IPS-NIHi7 (cell line): ENCODE data around the gene NUDT21.
A peak's percentile ranks its signal among the peaks of the same experiment; 100 is the strongest.
"Not testable (repeated sequence)": the region's sequence is repeated elsewhere in the genome, so short reads cannot be mapped to it uniquely, and the experiment has no call there.

Source experiments
- DNase-seq: peaks from one replicate; pipeline ENCODE4 v3.0.0; 2012; ENCODE audit warnings: mixed read lengths; ENCODE audit errors: extremely low spot score

The NUDT21 gene

DNA sequence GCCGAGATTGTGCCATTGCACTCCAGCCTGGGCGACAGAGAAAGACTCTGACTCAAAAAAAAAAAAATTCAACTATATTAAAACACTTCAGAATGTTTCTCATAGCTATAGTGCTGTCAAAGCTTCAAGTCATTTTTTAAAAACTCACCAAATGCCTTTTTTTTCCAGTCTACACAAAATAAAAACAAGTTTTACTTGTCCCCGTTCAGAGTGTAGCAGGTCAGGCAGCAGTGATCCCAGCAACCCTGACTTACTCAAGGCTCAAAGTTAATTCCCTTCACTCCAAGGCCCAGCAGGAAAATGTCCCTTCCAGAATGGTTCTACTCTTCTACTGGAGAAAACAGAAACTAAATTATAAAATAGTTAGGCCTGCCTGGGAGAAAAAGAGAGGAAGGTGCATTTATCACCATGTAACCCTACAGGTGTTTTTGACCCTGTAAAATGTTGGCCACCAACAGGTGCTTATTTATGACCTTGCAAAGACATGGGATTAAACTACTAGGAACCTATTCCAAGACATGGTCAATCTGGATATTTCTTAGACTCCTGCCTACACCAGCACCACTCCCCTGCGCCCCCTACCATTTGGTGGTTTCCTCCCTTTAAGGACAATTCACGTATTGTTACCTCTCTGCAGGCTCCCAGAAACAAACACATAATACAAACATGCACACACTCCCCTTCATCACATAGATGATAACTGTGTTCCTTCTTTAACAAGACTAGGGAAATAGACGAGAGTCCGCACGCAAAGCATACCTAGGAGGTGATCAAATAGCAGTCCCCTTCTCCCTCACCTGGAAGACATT is 31.2 kb downstream of the NUDT21 start:
- DNase-seq = no peak

DNA sequence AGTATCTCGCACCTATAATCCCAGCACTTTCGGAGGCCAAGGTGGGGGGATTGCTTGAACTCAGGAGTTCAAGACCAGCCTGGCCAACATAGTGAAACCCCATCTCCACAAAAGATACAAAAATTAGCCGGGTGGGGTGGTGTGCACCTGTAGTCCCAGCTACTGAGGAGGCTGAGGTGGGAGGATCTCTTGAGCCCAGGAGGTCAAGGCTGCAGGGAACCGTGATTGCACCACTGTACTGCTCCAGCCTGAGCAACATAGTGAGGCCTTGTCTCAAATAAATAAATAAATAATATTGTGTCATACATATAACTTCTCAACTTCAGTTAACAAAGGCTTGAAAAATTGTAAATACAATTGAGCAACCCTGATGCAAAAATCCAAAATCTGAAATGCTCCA is 34.0 kb downstream of the NUDT21 start:
- no peak for DNase-seq

DNA sequence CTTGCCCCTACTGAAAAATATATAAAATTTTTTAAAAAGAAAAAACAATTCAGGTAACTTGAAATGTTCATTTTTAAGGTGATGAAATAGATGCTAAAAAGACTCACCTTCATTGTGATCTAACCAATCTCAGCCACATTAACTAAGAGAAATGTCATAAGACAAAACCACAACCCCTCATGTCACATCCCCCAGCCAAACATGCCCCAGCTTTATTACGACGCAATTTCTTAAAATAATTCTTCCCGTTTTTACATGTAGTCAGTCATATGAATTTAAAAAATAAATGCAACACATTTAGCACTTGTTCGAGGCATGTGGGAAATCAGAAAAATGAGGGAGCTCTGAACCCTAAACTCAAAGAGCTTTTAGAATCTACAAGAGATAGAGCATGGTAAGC is 35.3 kb downstream of the NUDT21 start:
- no peak for DNase-seq

DNA sequence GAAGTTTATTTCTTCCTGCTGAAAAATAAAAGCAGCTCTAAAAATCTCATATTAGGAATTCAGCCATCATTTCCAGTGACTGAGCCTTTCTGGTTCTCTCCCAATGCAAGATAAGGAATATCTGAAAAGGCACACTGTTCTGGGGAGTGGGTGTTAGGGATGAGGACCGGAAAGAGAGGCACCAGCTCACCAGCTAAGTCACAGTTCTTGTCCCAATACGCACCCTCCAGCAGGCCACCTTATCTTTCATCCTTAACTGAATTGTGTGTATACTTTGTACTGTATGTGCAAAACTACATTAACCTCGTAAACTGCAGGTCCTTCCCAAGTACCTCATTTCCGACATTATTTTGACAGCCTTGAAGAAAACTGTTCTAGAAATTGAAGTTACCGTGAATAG is 36.8 kb downstream of the NUDT21 start:
- DNase-seq = no peak

DNA sequence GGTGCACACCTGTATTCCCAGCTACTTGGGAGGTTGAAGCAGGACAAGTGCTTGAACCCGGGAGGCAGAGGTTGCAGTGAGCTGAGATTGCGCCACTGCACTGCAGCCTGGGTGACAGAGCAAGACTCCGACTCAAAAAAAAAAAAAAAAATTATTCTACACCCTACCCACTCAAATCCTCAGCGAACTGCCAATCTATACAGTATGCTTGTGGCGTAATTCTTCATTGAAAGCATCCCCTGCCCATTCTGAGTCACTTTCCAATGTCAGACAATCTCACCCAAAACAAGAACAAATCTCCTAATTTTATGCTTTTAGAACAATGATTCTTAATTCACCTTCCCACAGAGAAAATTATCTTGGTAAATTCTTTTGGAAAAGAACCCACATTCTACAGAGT is 37.8 kb downstream of the NUDT21 start:
- DNase-seq = no peak

DNA sequence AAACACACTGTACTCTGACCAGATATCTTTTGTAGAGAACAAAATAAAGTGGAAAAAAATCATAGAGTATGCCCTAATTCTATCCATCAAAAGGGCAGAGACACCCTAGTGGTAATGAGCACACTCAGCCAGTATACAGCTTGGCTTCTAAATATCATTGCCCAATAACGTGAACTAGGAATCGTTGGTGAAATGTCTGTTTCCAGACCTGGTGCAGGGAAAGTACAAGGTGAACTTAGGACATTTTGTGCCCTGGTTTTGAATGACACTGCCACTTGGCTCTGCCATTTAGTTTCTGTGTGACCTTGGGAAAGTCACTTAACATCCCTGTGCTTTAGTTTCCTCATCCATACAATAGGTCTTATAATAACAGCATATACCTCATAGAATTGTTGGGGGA is 39.5 kb downstream of the NUDT21 start:
- DNase-seq = no peak

DNA sequence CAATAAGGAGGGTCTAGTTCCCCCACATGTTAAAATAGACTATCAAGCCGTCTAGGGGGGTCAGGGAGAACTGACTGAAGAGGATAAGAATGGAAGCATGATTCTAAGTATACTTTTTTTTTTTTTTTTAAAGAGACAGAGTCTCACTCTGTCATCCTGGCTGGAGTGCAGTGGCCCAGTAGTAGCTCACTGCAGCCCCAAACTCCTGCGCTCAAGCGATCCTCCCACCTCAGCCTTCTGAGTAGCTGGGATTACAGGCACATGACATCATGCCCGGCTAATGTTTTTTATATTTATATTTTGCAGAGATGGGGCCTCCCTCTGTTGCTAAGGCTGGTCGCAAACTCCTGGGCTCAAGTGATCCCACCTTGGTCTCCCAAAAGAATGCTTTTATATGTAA is 40.0 kb downstream of the NUDT21 start:
- no peak for DNase-seq

DNA sequence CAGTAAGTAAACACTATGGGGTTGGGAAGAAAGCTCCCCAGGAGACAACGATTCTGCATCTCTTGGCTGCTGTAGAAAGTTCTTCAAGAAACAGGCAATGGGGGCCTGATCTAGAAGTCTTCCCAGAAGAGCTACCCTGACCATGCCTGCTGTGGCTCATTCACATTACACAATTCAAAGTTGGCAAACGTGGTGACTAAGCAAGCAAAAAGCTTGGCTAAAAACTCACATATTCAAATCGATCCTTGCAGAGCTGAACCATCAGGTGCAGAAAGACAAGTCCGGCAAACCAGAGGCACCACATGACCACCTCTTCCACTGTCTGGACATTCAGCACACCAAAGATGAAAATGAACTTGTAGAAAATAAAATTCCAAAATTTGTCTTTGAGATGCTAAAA is 41.9 kb downstream of the NUDT21 start:
- DNase-seq = no peak

DNA sequence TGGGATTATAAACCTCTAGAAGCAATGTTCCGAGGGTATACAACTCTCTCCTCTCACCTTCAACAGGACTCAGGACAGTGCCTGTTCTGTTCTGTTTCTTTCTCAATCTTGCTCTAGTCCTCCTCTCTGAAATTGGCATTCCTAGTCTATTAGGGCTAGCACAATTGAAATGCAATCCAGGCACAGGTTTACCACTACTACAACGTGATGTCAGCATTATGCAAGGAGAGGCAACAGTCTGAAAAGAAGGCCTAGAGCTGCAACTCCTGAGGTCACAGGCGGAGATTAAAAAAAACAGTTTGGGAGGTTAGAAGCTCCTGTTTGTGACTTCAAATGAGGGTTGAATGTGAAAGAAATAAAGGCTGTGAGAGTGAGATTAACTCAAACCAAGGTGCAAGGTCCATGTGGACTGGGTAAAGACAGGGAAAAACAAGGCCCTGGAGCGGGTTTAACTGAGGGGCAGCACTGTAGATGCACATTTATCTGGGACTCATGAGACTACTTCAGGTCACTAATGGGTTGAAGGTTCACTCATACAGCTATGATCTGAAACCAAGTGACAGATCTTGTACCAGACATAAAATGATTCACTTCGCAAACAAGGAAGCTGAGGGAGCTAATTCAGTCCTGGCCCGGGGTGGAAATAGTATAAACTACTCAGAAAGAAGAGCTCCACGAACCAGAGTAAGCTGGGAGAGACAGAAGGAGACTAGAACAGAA is 42.6 kb downstream of the NUDT21 start:
- no peak for DNase-seq

DNA sequence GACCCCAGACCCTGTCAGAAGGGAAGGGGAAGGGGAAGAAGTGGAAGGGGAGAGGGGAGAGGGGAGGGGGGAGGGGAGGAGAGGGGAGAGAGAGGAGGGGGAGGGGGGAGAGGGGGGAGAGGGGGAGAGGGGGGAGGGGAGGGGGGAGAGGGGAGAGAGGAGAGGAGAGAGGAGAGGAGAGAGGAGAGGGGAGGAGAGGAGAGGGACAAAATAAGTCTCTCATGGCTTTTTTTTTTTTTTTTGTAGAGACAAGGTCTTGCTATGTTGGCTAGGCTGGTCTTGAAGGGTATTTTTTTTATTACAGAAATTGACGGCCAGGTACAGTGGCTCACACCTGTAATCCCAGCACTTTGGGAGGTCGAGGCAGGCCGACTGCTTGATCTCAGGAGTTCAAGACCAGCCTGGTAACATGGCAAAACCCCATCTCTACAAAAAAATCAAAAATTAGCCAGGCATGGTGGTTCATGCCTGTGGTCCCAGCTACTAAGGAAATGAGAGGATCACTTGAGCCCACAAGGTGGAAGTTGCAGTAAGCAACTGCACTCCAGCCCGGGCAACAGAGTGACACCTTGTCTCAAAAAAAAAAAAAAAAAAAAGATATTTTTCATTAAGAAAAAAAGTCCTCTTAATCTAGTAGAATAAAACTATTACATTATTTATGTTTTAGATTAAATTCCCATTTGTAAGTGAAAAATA is 45.0 kb downstream of the NUDT21 start:
- DNase-seq = no peak

DNA sequence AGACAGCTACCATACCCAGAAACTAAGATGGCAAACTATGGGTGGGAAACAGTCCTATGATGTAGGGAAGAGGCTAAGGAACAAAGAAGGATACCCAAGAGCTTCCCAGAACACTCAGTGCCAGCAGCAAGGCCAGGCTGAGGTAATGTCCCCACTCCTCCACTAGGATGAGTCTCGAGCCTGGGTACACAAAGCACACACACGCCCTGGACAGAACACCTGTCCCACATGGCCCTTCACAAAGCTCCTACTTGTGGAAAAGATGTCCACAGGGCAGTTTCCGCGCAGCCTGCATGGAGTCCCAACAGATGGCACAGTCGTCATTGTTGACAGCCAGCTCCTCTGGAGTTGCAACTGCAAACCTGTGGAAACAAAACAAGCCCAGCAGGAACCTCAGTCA is 49.6 kb downstream of the NUDT21 start:
- DNase-seq = peak; percentile 65

DNA sequence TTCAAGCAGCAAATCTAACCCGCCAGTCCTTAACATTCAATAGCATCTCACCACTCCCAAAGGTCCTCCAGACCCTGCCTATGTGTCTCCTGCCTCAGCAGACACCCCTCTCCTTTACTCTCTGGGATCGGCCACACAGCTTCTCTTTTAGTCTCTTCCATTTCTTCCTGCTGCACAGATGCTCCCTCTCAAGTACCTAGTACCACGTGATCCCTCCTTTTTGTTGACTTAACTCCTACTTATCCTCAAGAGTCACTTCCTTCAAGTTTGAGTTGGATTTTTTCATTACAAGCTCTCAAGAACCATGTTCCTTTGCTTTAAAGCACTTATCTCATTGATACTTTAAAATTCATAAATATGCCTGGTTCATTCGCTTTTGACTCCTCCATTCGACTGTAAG is 50.7 kb downstream of the NUDT21 start:
- no peak for DNase-seq

DNA sequence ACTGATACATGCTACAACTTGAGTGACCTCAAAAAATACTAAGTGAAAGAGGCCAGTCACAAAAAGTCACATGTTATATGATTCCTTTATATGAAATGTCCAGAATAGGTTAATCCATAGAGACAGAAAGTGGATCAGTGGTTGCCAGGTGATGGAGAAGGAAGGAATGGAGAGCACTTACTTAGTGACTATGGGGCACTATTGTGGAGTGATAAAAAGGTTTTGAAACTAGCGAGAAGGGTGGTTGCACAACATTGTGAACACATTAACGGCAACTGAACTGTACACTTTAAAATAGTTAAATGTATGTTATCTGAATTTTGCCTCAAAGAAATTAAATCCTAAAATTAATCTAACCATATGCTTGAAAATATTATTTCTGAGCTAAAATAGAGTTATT is 51.6 kb downstream of the NUDT21 start:
- DNase-seq = no peak

DNA sequence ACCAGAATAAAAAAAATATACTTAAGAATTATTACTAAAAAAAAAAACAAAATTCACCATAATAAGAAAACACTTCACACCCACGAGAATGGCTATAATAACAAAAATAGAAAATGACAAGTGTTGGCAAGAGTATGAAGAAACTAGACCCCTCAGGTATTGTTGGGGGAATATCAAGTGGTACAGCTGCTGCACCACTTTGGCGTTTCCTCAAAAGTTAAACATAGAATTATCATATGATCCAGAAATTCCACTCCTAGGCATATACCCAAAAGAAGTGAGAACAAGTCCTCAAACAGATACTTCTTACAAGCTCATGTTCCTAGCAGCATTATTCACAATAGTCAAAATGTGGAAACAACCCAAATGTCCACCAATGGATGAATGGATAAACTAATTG is 52.1 kb downstream of the NUDT21 start:
- DNase-seq = no peak

DNA sequence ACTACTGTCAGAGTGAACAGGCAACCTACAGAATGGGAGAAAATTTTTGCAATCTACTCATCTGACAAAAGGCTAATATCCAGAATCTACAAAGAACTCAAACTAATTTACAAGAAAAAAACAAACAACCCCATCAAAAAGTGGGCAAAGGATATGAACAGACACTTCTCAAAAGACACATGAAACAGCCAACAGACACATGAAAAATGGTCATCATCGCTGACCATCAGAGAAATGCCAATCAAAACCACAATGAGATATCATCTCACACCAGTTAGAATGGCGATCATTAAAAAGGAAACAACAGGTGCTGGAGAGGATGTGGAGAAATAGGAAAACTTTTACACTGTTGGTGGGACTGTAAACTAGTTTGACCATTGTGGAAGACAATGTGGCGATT is 54.4 kb downstream of the NUDT21 start:
- not testable (repeated sequence) for DNase-seq

DNA sequence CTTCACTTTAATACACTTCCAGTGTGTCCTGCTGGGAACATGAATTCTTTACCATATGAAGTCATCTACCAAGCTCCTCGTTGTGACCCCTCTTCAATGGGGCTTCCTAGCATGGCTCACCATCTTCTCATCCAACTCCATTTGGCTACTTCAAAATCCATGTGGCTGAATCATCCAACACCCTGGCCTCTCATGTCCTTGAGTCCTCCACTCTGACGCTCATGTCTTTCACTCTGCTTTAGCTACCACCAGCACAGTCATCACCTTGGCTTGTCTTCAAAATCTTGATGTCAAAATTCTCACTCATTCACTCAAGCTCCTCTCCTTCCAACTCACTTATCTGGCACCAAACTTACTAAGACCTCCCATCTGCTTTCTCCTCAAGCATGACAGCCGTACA is 61.6 kb downstream of the NUDT21 start:
- no peak for DNase-seq

DNA sequence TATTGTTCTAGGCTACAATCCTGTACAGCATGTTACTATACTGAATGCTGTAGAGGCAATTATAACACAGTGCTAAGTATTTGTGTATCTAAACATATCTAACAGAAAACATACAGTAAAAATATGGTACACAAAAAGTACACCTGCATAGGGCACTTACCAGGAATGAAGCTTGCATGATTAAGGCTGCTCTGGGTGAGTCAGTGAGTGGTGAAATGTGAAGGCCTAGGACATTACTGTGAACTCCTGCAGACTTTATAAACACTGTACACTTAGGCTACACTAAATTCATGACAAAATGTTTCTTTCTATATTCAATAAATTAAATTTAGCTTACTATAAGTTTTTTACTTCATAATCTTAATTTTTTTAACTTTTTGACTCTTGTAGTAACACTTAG is 62.9 kb downstream of the NUDT21 start:
- DNase-seq = no peak

DNA sequence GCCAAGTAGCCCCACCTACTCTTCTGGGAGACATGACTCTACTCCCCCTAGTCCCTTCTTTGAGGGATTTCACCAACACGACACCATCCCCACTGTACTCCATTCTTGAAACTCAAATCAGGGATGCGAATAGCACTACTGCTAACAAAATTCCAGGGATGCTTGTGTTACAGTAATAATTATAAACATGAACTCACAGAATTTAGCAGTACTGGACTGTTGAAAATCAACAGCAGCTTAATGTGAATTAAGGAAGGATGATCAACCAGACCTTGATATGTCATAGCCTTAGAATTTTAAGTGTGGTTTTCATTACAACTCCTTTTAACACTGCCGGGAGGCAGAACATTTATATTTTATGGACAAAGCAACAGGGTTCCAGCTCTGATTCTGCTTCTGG is 63.7 kb downstream of the NUDT21 start:
- no peak for DNase-seq

DNA sequence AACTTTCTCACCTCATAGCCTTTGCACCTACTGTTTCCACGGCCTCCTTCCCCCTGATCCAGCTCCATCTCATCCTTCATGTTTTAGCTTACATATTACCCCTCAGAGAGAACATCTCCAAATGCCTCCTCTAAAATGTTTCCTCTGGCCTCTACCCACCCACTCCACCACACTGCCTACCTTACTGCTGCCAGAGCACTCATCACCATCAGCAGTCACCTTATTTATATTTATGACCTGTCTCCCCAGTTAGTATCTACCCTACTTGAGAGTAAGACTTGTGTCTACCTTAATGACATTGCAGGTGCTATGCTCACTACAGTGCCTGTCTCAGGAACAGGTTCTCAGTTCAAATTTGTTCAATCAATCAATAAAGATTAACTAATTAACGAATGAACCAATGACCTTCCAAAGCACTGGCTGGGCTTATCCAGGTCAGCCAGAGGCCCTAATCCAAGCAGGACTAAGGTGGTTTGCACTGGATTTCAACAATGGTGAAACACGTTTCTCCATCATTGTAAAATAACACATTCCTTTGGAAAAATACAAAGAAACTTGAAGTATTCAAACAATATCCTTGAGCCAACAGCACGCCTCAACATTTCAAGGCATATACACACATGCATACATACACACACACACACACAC is 66.9 kb downstream of the NUDT21 start:
- no peak for DNase-seq

DNA sequence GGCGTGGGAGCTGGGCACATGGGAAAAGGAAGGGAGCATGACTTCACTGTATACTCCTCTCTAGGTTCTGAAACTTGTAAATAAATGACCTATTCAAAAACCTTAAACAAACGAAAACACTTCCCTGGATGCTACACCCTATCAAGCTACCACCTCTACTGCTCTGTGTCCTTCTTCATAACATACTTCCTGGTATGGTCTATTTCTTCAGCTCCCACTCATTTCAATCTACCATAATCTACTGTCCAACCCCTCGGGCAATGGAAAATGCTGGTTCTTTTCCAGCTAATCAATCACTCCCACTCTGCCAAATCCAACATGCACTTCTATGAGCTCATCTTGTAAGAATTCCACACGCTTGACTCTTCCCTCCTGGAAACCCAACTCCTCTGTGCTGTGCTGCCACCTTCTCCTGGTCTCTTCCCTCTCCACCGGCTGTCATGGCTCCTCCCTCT is 68.2 kb downstream of the NUDT21 start:
- no peak for DNase-seq

DNA sequence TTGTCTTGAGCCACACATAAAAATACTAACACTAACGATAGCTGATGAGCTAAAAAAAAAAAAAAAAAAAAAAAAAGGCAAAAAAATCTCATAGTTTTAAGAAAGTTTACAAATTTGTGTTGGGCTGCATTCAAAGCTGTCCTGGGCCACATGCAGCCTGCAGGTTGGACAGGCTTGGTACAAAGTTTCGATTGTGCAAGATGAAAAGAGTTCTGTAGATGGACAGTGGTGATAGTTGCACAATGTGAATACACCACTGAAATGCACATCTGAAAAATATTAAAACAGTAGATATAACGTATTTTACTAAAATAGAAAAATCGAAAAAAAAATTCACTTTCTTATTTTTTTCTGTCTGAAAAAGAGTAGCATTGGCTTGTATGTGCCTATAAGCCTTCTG is 68.7 kb downstream of the NUDT21 start:
- DNase-seq = no peak

DNA sequence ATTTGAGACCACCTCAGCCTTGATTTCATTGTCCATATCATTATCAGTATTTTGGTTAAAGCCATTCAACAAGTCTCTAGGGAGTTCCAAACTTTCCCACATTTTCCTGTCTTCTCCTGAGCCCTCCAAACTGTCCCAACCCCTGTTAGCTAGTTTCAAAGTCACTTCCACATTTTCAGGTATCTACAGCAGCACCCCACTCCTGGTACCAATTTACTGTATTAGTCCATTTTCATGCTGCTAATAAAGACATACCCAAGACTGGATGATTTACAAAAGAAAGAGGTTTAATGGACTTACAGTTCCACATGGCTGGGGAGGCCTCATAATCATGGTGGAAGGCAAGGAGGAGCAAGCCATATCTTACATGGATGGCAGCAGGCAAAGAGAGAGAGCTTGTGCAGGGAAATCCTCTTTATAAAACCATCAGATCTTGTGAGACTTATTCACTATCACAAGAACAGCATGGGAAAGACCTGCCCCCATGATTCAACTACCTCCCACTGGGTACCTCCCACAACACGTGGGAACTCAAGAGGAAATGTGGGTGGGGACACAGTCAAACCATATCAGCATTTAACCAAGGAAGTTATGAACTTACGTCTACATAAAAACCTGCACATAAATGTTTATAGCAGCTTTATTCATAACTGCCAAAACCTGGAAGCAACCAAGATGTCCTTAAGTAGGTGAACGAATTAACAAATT is 70.2 kb downstream of the NUDT21 start:
- not testable (repeated sequence) for DNase-seq
